Measurements from ENCODE around the gene MBOAT2.

GRCh38 chr2:8938384-8938783, 65.1 kb downstream of the MBOAT2 start:
- TF ChIP-seq, protein P1, sequence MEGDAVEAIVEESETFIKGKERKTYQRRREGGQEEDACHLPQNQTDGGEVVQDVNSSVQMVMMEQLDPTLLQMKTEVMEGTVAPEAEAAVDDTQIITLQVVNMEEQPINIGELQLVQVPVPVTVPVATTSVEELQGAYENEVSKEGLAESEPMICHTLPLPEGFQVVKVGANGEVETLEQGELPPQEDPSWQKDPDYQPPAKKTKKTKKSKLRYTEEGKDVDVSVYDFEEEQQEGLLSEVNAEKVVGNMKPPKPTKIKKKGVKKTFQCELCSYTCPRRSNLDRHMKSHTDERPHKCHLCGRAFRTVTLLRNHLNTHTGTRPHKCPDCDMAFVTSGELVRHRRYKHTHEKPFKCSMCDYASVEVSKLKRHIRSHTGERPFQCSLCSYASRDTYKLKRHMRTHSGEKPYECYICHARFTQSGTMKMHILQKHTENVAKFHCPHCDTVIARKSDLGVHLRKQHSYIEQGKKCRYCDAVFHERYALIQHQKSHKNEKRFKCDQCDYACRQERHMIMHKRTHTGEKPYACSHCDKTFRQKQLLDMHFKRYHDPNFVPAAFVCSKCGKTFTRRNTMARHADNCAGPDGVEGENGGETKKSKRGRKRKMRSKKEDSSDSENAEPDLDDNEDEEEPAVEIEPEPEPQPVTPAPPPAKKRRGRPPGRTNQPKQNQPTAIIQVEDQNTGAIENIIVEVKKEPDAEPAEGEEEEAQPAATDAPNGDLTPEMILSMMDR (IDR thresholded peaks at IDR 0.05; ENCODE audit: low read depth, low read length, missing input control) = no peak
- TF ChIP-seq RXRA (IDR thresholded peaks at IDR 0.05) = no peak
- TF ChIP-seq TAF1 (conservative IDR thresholded peaks at IDR 0.05) = no peak
- no peak for TF ChIP-seq RAD21 (IDR thresholded peaks at IDR 0.05)
- no peak for TF ChIP-seq JUND (IDR thresholded peaks at IDR 0.05)
- no peak for TF ChIP-seq SP1 (IDR thresholded peaks at IDR 0.05)
- TF ChIP-seq MAX (IDR thresholded peaks at IDR 0.05) = no peak
- TF ChIP-seq, protein P2, sequence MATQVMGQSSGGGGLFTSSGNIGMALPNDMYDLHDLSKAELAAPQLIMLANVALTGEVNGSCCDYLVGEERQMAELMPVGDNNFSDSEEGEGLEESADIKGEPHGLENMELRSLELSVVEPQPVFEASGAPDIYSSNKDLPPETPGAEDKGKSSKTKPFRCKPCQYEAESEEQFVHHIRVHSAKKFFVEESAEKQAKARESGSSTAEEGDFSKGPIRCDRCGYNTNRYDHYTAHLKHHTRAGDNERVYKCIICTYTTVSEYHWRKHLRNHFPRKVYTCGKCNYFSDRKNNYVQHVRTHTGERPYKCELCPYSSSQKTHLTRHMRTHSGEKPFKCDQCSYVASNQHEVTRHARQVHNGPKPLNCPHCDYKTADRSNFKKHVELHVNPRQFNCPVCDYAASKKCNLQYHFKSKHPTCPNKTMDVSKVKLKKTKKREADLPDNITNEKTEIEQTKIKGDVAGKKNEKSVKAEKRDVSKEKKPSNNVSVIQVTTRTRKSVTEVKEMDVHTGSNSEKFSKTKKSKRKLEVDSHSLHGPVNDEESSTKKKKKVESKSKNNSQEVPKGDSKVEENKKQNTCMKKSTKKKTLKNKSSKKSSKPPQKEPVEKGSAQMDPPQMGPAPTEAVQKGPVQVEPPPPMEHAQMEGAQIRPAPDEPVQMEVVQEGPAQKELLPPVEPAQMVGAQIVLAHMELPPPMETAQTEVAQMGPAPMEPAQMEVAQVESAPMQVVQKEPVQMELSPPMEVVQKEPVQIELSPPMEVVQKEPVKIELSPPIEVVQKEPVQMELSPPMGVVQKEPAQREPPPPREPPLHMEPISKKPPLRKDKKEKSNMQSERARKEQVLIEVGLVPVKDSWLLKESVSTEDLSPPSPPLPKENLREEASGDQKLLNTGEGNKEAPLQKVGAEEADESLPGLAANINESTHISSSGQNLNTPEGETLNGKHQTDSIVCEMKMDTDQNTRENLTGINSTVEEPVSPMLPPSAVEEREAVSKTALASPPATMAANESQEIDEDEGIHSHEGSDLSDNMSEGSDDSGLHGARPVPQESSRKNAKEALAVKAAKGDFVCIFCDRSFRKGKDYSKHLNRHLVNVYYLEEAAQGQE (IDR thresholded peaks at IDR 0.05) = no peak
- no peak for TF ChIP-seq FOXA1 (IDR thresholded peaks at IDR 0.05)
- TF ChIP-seq FOXA2 (IDR thresholded peaks at IDR 0.05) = no peak
- TF ChIP-seq HNF4A (conservative IDR thresholded peaks at IDR 0.05) = no peak
